GM23338 (cell line): Measurements from ENCODE around the gene COBLL1.

Source experiments
- CTCF ChIP-seq, 2 experiments: fragments of 200-600 bp in 1 of 2; sonication (generic) in 1 of 2; conservative IDR thresholded peaks; 2 replicates each; pipeline versions ENCODE4 v1.5.1 to v1.6.1; 2016 to 2017; ENCODE audit warnings: antibody characterized with exemption in 2 of 2, low read depth in 2 of 2, mild to moderate bottlenecking in 2 of 2, moderate library complexity in 1 of 2
- EZH2phosphoT487 ChIP-seq: fragments of 200-600 bp; sonication (generic); IDR thresholded peaks from one replicate; pipeline ENCODE4 v1.8.1; 2018; ENCODE audit warnings: antibody characterized with exemption; ENCODE audit not compliant: unreplicated experiment
- JUNB ChIP-seq: IDR thresholded peaks from one replicate; pipeline ENCODE4 v1.6.1; 2016; ENCODE audit warnings: antibody characterized with exemption; ENCODE audit not compliant: unreplicated experiment
- POLR2AphosphoS5 ChIP-seq: IDR thresholded peaks from 2 replicates; pipeline ENCODE4 v1.6.1; 2016; ENCODE audit warnings: antibody characterized with exemption, low read depth
- REST ChIP-seq: IDR thresholded peaks from one replicate; pipeline ENCODE4 v1.6.1; 2018; ENCODE audit warnings: antibody characterized with exemption; ENCODE audit not compliant: unreplicated experiment
- STAT1 ChIP-seq: IDR thresholded peaks from one replicate; pipeline ENCODE4 v1.6.1; 2016; ENCODE audit warnings: antibody characterized with exemption; ENCODE audit not compliant: unreplicated experiment

DNA sequence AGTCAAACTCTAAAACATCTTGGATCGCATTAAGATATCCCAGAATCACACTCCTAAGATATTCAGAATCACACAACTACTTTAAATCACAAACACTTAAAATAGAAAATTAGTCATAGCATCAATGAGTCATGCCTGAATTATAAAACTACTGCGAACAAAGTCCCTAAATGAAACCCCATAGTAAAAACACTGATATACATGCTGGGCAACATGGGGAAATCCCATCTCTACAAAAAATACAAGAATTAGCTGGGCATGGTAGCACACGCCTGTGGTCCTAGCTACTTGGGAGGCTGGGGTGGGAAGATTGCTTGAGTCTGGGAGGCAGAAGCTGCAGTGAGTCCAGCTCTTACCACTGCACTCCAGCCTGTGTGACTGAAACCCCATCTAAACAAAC is 101.7 kb downstream of the COBLL1 start:
- TF ChIP-seq POLR2AphosphoS5 (no peak), CTCF (conservative IDR thresholded peaks at IDR 0.05; ENCODE audit: low read depth in 2 of 2) (no peak), STAT1 (no peak), REST (no peak), JUNB (no peak), EZH2phosphoT487 (no peak)
